Erythroblast (primary cell): ENCODE measurements around the gene NLGN1.

Experiments
- GATA1 ChIP-seq: IDR thresholded peaks from 2 replicates; pipeline ENCODE4 v1.6.1; 2011; ENCODE audit warnings: low read depth, mild to moderate bottlenecking, control low read depth, low read length, moderate library complexity
- POLR2A ChIP-seq: IDR thresholded peaks from 2 replicates; pipeline ENCODE4 v1.6.1; 2011; ENCODE audit warnings: mild to moderate bottlenecking, low read length

GRCh38 chr3:174266476-174266875 is 868.9 kb downstream of the NLGN1 start:
- TF ChIP-seq POLR2A, result no peak
- no peak for TF ChIP-seq GATA1
